Stimulated activated naive CD4-positive, alpha-beta T cell (primary cell): ENCODE results near the gene TNNT2.

ENCODE experiments used
- DNase-seq, 6 experiments: peaks; one replicate each; lab custom pipeline; 2025; lab: John Stamatoyannopoulos, UW

Gene TNNT2

GRCh38 chr1:201334325-201335173 lies 42.9 kb downstream of the TNNT2 start:
- no peak for DNase-seq

- no peak for DNase-seq
Measured at GRCh38 chr1:201332616-201333335, 44.7 kb downstream of the TNNT2 start.

GRCh38 chr1:201332021-201332420 lies 45.5 kb downstream of the TNNT2 start:
- DNase-seq: no peak

- no peak for DNase-seq
Measured at GRCh38 chr1:201331166-201331565, 46.3 kb downstream of the TNNT2 start.

GRCh38 chr1:201330541-201330940 lies 46.9 kb downstream of the TNNT2 start:
- DNase-seq: no peak

GRCh38 chr1:201329801-201330200 lies 47.7 kb downstream of the TNNT2 start:
- no peak for DNase-seq

- DNase-seq: no peak
Measured at GRCh38 chr1:201329286-201329685, 48.2 kb downstream of the TNNT2 start.

- DNase-seq: no peak
Measured at GRCh38 chr1:201328576-201328975, 48.9 kb downstream of the TNNT2 start.

- no peak for DNase-seq
Measured at GRCh38 chr1:201327687-201328240, 49.7 kb downstream of the TNNT2 start.

GRCh38 chr1:201326710-201327109 lies 50.8 kb downstream of the TNNT2 start:
- DNase-seq: no peak

GRCh38 chr1:201325678-201326060 lies 51.8 kb downstream of the TNNT2 start:
- no peak for DNase-seq

GRCh38 chr1:201324821-201325677 lies 52.4 kb downstream of the TNNT2 start:
- DNase-seq: no peak

GRCh38 chr1:201324306-201324705 lies 53.2 kb downstream of the TNNT2 start:
- no peak for DNase-seq

GRCh38 chr1:201322653-201323510 lies 54.6 kb downstream of the TNNT2 start:
- no peak for DNase-seq

GRCh38 chr1:201321826-201322390 lies 55.6 kb downstream of the TNNT2 start:
- no peak for DNase-seq

GRCh38 chr1:201320168-201320788 lies 57.2 kb downstream of the TNNT2 start:
- DNase-seq: no peak

GRCh38 chr1:201319631-201320030 lies 57.8 kb downstream of the TNNT2 start:
- DNase-seq: no peak

GRCh38 chr1:201318504-201319340 lies 58.8 kb downstream of the TNNT2 start:
- DNase-seq: no peak

GRCh38 chr1:201317551-201317950 lies 59.9 kb downstream of the TNNT2 start:
- no peak for DNase-seq
